ENCODE results near the gene MYRFL.
"Not testable (repeated sequence)": the region's sequence is repeated elsewhere in the genome, so short reads cannot be mapped to it uniquely, and the experiment has no call there.

The MYRFL gene

DNA sequence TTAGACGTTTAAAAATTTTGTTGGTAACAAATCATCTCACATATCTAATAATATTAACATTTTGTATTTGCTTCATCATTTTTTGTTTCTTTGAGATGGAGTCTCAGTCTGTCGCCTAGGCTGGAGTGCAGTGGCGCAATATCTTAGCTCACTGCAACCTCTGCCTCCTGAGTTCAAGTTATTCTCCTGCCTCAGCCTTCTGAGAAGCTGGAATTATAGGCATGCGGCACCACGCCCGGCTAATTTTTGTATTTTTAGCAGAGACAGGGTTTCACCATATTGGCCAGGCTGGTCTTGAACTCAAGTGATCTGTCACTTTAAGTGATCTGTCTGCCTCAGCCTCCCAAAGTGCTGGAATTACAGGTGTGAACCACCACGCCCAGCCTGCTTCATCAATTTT, 169.1 kb downstream of the MYRFL start:
- DNase-seq = not testable (repeated sequence)

DNA sequence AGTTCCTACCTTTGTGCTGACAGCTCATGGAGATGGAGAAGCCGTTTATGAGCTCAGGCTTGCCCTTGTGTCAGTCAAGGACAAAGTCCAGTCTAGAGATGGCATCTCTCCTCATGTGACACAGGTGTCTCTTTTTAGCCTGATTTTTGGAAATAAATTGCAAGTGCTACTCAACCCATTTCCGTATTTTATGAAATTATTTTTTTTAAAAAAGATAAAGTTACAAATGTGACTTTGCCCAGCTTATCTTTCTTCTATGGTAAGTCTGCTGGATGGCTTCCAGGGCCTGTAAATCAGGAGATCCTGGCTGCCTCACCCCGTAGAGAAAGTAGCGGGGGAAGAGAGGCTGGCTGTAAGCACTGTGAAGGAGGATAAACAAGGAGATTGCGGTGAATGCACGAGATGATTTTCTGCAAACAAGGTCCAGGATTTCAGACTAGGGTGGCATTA, 169.7 kb downstream of the MYRFL start:
- DNase-seq = no peak

DNA sequence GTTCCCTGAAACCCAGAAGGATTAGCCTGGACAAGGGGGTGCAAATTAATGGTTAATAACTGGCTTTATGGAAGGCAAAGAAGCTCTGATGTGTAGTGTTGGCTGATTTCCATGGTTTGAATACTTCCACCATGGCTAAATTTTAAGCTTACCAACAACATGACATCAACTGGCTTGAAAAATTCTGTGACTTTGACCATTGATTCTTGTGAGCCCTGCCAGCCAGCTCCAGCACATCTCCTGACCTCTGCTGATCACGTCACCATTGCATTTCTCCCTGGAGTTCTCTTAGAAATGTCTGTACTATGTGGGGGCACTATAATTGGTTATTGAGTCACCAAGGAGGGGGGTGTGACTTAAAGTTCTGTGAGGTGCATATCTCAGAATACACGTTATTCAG, 171.2 kb downstream of the MYRFL start:
- DNase-seq = no peak

DNA sequence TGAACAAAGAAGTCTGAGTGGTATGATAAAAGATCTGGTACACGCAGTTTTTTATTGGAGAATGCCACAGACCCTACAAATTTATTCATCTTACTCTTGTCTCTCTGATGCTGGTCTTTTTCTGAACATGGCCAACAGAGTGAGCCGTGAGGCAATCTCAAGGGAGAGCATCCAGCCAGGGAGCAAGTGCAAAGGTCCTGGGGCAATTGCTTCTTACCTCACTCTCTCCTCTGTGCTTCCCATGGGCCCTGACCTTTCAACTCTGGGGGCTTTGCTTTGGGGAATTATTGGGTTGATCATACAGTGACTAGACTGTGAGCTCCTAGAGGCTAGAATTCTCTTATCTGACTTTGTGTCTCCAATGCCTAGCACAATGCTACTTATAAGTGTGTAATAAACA, 171.7 kb downstream of the MYRFL start:
- no peak for DNase-seq

DNA sequence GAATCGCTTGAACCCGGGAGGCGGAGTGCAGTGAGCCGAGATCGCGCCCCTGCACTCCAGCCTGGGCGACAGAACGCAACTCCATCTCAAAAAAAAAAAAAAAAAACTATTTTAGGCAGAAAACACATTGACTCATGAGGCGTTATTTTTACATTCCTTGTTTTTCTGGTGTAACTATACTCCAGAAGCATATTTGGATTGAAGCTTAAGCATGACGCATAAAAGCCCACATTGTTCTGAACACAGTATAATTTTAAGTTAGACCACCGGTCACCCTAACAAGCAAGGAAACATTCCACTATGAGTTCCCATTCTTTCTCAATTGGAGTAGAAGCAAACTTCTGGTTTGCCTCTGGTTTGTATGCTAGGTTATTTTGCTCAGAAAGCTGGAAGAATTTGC, 173.0 kb downstream of the MYRFL start:
- DNase-seq = no peak

DNA sequence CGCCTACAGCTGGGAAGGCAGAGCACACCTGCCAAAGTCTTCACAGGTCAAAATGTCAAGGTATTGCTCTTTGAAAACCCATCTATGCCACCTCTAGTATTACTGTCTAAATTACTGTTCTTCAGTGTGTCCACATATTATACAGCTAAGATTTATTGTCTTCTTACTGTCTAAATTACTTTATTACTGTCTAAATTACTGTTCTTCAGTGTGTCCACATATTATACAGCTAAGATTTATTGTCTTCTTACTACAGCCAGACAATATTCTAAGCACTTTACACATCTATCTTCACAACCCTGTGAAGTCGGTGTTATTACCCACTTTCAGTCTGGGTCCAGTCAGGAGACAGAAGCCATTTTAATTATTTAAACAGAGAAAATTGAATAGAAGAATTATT, 173.9 kb downstream of the MYRFL start:
- DNase-seq = no peak

DNA sequence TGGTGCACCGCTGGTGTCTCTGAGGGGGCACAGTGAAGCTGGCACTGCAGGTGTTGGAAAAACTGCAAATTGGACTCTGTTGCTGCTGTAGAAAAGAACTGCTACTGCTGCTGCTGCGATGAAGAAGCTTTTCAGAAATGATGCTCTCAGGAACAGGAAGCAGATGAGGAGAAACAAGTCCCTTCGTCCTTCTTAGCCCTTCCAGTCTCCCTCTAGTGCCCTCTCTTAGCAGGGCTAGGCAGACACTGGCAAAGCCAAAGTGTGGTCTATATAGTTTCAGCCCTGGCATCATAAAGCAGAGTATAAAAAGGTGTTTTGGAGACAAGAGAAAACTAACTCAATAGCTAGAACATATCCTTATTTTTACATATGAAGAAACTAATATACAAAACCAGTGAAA, 174.5 kb downstream of the MYRFL start:
- no peak for DNase-seq

DNA sequence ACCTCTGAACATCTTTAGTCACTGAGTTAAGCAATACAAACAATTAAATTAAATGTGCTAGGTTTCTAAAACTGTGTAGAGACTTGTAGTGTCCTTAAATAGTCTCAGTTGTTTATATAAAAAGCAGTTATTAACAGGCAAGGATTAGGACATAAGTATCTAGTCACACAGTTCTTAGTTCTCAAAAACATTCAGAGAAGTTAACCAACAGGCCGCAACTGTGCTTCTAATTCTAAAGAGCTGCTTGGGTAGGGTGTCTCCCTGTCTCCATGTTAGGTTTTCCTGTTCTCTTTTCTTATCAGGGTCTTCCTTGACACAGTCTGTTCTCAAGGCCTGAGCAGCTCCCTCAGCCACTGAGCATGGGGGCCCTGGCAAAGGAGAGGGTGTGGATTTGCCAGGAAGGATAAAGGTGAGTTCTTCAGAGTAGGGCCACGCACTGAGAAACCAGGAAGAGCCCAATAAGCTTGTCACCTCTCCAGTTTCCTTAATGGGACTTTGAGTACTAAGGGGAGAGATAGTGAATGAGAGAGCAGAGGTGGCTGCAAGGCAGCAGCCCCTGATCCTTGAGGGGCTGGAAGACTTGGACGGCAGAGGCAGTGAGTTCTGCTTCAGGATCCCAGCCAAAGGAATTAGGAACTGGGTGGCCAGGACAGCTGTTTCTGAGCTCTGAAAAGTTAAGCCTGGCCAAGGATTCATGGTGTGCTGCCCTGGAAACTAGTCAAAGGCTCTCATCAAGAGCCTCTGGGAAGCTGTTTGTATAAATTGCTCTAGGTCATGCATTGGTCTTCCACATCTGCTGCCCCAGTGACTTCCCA, 177.3 kb downstream of the MYRFL start:
- DNase-seq = no peak

DNA sequence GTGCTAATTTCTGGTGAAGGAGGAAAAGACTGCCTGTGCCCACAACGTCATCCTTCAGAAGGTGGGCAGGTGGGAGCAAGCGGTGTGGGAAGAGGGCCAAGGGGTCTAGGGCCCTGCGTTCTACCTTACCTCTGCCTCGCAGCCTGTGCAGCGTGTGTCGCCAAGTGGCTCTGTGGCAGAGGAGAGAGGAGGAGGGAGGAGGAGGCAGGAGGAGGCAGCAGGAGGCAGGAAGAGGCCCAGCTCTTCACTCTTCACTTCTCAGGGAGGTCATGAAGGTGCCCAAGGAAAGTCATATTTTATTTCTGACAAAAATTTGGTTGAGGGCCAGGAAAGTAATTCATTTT, 177.9 kb downstream of the MYRFL start:
- DNase-seq = no peak

DNA sequence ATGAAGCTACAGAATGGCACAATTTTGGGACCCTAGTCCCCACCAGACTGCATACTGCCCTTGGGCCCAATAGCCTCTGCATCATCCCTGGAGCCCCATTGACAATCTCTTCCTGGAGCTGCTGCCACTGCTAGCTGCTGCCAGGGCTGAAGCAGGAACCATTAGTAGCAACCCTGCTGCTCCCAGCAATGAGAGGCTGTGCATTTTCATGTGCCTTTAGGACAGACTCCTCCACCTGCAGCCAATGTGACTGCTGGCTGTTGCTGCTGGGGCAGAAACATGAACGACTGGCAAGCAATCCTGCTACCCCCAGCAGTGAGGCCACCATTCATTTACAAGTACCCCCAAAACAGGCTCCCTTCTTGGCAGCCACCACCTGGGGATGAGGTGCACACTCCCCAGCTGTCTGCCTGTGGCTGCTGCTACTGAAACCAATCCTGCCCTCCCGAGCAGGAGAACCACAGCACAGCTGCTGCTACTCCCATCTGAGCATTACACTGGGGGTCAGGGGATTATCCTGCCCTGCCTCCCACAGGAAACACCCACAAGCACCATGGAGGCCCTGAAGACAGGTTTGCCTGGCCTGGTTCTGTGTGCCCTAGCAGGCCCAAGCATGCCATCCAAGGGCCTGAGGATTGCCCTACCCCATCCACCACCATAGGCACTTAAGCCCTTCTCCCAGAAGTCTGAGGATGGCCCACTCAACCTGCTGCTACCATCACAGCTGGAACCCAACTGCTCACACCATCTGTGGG, 181.0 kb downstream of the MYRFL start:
- DNase-seq = no peak

DNA sequence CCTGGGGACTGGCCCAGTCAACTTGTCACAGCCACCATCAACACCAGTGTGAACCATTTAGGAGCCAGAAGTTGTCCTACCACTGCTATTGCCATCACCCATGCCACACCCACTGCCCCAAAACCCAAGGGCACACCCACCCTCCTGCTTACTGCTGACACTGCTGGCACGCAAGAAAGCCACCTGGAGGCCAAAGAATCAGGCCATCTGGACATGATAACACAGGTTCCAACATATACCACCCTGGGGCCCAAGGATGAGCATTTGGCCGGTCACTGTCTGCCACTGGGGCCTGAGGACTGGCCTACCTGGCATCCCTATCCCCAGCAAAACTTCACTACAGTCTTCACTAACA, 181.6 kb downstream of the MYRFL start:
- DNase-seq = no peak

DNA sequence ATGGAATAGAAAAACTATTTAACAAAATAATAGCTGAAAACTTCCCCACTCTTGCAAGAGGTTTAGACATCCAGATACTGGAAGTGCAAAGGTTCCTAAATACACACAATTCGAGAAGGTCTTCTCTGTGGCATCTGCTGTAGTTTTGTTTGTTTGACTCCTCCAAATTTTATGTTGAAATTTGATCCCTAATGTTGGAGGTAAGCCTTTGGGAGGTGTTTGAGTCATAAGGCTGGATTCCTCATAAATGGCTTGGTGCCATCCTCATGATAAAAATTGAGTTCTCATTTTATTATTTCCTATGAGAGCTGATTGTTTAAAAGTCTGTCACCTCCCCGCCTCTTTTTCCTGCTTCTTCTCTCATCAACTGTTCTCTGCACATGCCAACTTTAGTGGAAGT, 182.7 kb downstream of the MYRFL start:
- no peak for DNase-seq
